Measurements from ENCODE around the gene ARHGAP26. TPM values are rescaled to one million over a fixed set of nuclear protein-coding genes. Genes with fewer than 3 reads are reported as not detected.

The ARHGAP26 gene
- total and polyA plus RNA-seq, 4 donors, result 1.8 to 16.7 (median 4.1) TPM

DNA sequence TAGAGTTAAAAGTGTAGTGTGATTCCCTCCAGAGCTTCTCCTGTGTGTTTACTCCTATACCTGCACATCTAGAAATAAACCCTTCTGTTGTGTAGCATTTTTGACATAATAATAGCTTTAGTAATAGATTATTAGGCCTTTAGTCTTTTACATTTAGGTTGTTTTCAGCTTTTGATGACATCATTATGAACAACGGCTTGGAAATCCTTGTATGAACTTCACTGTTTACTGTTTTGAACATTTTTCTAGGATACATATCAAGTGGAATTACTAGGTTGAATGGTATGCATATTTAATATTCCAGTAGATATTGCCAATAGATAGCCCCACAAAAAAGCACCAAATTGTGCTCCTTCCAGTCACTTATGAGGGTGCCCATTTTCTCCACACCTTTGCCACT lies 174.0 kb downstream of the ARHGAP26 start:
- Histone ChIP-seq H3K27me3 (ENCODE audit: control insufficient read depth in 4 of 4, insufficient read depth in 4 of 4, low read length in 3 of 4) (no peaks in the 10 kb centered on the region), H3K36me3 (ENCODE audit: control insufficient read depth in 4 of 4, insufficient read depth in 3 of 4, low read depth in 1 of 4, low read length in 3 of 4) (no peaks in the 10 kb centered on the region), H3K9ac (ENCODE audit: low read depth in 1 of 2, low read length in 2 of 2) (no peak overlapping the region), H3K9me3 (ENCODE audit: control insufficient read depth in 4 of 4, low read length in 3 of 4) (no peaks in the 10 kb centered on the region), H3K4me1 (ENCODE audit: control insufficient read depth in 4 of 4, insufficient read depth in 4 of 4, low read length in 3 of 4) (peaks cover 0 to 7% (median 0%) of the 10 kb centered on the region in 4 donors), H3K4me3 (ENCODE audit: low read depth in 1 of 3, low read length in 3 of 3) (no peak overlapping the region), H3K27ac (ENCODE audit: low read depth in 1 of 2, low read length in 2 of 2) (no peak overlapping the region)
- no peak for DNase-seq (ENCODE audit: low spot score)
- no peak for TF ChIP-seq FOXA1 (IDR thresholded peaks at IDR 0.05)
- no peak for TF ChIP-seq TAF1 (conservative IDR thresholded peaks at IDR 0.05)
- TF ChIP-seq, protein P1, sequence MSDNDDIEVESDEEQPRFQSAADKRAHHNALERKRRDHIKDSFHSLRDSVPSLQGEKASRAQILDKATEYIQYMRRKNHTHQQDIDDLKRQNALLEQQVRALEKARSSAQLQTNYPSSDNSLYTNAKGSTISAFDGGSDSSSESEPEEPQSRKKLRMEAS (IDR thresholded peaks at IDR 0.05), result no peak
- no peak for TF ChIP-seq YY1 (IDR thresholded peaks at IDR 0.05)
- TF ChIP-seq HNF4G (IDR thresholded peaks at IDR 0.05), result no peak
- TF ChIP-seq NR2F2 (IDR thresholded peaks at IDR 0.05), result no peak
- no peak for TF ChIP-seq RAD21 (IDR thresholded peaks at IDR 0.05)
- TF ChIP-seq GABPA (IDR thresholded peaks at IDR 0.05 in 1 of 2, conservative IDR thresholded peaks at IDR 0.05 in 1 of 2), result no peak
- no peak for TF ChIP-seq FOXA2 (IDR thresholded peaks at IDR 0.05)
- TF ChIP-seq HNF4A (conservative IDR thresholded peaks at IDR 0.05), result no peak
- no peak for TF ChIP-seq EGR1 (IDR thresholded peaks at IDR 0.05; ENCODE audit: low read depth in 2 of 2)
- TF ChIP-seq, protein P2, sequence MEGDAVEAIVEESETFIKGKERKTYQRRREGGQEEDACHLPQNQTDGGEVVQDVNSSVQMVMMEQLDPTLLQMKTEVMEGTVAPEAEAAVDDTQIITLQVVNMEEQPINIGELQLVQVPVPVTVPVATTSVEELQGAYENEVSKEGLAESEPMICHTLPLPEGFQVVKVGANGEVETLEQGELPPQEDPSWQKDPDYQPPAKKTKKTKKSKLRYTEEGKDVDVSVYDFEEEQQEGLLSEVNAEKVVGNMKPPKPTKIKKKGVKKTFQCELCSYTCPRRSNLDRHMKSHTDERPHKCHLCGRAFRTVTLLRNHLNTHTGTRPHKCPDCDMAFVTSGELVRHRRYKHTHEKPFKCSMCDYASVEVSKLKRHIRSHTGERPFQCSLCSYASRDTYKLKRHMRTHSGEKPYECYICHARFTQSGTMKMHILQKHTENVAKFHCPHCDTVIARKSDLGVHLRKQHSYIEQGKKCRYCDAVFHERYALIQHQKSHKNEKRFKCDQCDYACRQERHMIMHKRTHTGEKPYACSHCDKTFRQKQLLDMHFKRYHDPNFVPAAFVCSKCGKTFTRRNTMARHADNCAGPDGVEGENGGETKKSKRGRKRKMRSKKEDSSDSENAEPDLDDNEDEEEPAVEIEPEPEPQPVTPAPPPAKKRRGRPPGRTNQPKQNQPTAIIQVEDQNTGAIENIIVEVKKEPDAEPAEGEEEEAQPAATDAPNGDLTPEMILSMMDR (IDR thresholded peaks at IDR 0.05; ENCODE audit: low read depth, low read length, missing input control), result no peak
- TF ChIP-seq JUND (IDR thresholded peaks at IDR 0.05), result no peak
- TF ChIP-seq, protein P3, sequence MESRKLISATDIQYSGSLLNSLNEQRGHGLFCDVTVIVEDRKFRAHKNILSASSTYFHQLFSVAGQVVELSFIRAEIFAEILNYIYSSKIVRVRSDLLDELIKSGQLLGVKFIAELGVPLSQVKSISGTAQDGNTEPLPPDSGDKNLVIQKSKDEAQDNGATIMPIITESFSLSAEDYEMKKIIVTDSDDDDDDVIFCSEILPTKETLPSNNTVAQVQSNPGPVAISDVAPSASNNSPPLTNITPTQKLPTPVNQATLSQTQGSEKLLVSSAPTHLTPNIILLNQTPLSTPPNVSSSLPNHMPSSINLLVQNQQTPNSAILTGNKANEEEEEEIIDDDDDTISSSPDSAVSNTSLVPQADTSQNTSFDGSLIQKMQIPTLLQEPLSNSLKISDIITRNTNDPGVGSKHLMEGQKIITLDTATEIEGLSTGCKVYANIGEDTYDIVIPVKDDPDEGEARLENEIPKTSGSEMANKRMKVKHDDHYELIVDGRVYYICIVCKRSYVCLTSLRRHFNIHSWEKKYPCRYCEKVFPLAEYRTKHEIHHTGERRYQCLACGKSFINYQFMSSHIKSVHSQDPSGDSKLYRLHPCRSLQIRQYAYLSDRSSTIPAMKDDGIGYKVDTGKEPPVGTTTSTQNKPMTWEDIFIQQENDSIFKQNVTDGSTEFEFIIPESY (IDR thresholded peaks at IDR 0.05), result no peak
- TF ChIP-seq, protein P4, sequence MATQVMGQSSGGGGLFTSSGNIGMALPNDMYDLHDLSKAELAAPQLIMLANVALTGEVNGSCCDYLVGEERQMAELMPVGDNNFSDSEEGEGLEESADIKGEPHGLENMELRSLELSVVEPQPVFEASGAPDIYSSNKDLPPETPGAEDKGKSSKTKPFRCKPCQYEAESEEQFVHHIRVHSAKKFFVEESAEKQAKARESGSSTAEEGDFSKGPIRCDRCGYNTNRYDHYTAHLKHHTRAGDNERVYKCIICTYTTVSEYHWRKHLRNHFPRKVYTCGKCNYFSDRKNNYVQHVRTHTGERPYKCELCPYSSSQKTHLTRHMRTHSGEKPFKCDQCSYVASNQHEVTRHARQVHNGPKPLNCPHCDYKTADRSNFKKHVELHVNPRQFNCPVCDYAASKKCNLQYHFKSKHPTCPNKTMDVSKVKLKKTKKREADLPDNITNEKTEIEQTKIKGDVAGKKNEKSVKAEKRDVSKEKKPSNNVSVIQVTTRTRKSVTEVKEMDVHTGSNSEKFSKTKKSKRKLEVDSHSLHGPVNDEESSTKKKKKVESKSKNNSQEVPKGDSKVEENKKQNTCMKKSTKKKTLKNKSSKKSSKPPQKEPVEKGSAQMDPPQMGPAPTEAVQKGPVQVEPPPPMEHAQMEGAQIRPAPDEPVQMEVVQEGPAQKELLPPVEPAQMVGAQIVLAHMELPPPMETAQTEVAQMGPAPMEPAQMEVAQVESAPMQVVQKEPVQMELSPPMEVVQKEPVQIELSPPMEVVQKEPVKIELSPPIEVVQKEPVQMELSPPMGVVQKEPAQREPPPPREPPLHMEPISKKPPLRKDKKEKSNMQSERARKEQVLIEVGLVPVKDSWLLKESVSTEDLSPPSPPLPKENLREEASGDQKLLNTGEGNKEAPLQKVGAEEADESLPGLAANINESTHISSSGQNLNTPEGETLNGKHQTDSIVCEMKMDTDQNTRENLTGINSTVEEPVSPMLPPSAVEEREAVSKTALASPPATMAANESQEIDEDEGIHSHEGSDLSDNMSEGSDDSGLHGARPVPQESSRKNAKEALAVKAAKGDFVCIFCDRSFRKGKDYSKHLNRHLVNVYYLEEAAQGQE (IDR thresholded peaks at IDR 0.05), result no peak
- WGBS, result 88% methylated on average over 1 of the region's 1 CpG

DNA sequence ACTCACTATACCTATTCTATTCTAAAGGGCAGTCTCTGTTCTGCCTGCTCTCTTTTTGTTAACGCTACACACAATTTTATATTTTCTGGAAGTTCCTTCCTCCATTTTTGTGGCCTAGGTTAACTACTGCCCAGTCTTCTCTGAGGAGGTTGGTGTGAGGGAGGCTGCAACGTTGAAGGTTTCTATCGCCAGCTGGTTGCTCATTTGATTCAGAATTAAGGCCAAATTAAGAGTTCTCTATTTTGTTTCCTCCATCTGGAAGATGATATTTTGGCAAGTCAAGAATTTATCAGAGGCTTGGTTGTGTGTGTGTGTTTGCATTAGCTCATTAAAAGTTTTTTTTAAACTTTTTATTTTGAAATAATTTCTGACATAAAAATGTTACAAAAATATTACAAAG lies 175.1 kb downstream of the ARHGAP26 start:
- peaks cover 0 to 7% (median 0%) of the 10 kb centered on the region in 4 donors for H3K4me1 ChIP-seq (ENCODE audit: control insufficient read depth in 4 of 4, insufficient read depth in 4 of 4, low read length in 3 of 4)
- H3K9ac ChIP-seq (ENCODE audit: low read depth in 1 of 2, low read length in 2 of 2), result no peak overlapping the region
- 86% methylated on average over 3 of the region's 3 CpGs for WGBS
- no peaks in the 10 kb centered on the region for H3K36me3 ChIP-seq (ENCODE audit: control insufficient read depth in 4 of 4, insufficient read depth in 3 of 4, low read depth in 1 of 4, low read length in 3 of 4)
- no peaks in the 10 kb centered on the region for H3K9me3 ChIP-seq (ENCODE audit: control insufficient read depth in 4 of 4, low read length in 3 of 4)
- no peak overlapping the region for H3K4me3 ChIP-seq (ENCODE audit: low read depth in 1 of 3, low read length in 3 of 3)
- no peak for DNase-seq (ENCODE audit: low spot score)
- H3K27ac ChIP-seq (ENCODE audit: low read depth in 1 of 2, low read length in 2 of 2), result no peak overlapping the region
- H3K27me3 ChIP-seq (ENCODE audit: control insufficient read depth in 4 of 4, insufficient read depth in 4 of 4, low read length in 3 of 4), result no peaks in the 10 kb centered on the region
- TF ChIP-seq, protein P4 (IDR thresholded peaks at IDR 0.05), result no peak
- TF ChIP-seq, protein P2 (IDR thresholded peaks at IDR 0.05; ENCODE audit: low read depth, low read length, missing input control), result no peak
- TF ChIP-seq FOXA1 (IDR thresholded peaks at IDR 0.05) (no peak), JUND (IDR thresholded peaks at IDR 0.05) (no peak), NR2F2 (IDR thresholded peaks at IDR 0.05) (no peak), HNF4A (conservative IDR thresholded peaks at IDR 0.05) (no peak)
- TF ChIP-seq, protein P3 (IDR thresholded peaks at IDR 0.05), result no peak
- TF ChIP-seq, protein P1 (IDR thresholded peaks at IDR 0.05), result no peak

All from liver (tissue), 9 donors.